OCI-LY1 (cell line): ENCODE data around the gene TIAM1.
"Not testable (repeated sequence)": the region's sequence is repeated elsewhere in the genome, so short reads cannot be mapped to it uniquely, and the experiment has no call there.

ENCODE experiments used
- H2AFZ ChIP-seq: fragments of 200-600 bp; sonication (generic), shearing (Covaris generic); 2 replicates; pipeline ENCODE4 v1.6.0; 2014; ENCODE audit warnings: antibody characterized with exemption, mild to moderate bottlenecking, low read length
- H3F3A ChIP-seq: fragments of 200-600 bp; sonication (generic), shearing (Covaris generic); 2 replicates; pipeline ENCODE4 v1.6.0; 2014; ENCODE audit warnings: mild to moderate bottlenecking, antibody characterized with exemption, low read length, moderate library complexity; ENCODE audit not compliant: insufficient read depth
- H3K27ac ChIP-seq: fragments of 200-600 bp; sonication (generic); 2 replicates; pipeline ENCODE4 v1.5.1; 2014; ENCODE audit warnings: low read length, mixed run types, mild to moderate bottlenecking, low read depth; ENCODE audit not compliant: poor library complexity, severe bottlenecking
- H3K27me3 ChIP-seq: fragments of 200-600 bp; sonication (generic); 2 replicates; pipeline ENCODE4 v1.6.0; 2014; ENCODE audit warnings: antibody characterized with exemption, mild to moderate bottlenecking, low read length, moderate library complexity; ENCODE audit not compliant: insufficient read depth
- H3K36me3 ChIP-seq: fragments of 200-600 bp; sonication (generic); 2 replicates; pipeline ENCODE4 v1.6.1; 2014; ENCODE audit warnings: mild to moderate bottlenecking, antibody characterized with exemption, low read length, moderate library complexity, mixed read lengths; ENCODE audit not compliant: insufficient read depth
- H3K4me1 ChIP-seq: fragments of 200-600 bp; sonication (generic); 2 replicates; pipeline ENCODE4 v1.5.1; 2014; ENCODE audit warnings: mild to moderate bottlenecking, low read length, moderate library complexity; ENCODE audit not compliant: insufficient read depth, severe bottlenecking
- H3K4me2 ChIP-seq: fragments of 200-600 bp; sonication (generic), shearing (Covaris generic); 2 replicates; pipeline ENCODE4 v1.6.1; 2014; ENCODE audit warnings: low read length
- H3K4me3 ChIP-seq: fragments of 200-600 bp; sonication (generic); 2 replicates; pipeline ENCODE4 v1.5.1; 2014; ENCODE audit warnings: low read length, low read depth, mild to moderate bottlenecking, mixed read lengths; ENCODE audit not compliant: poor library complexity, severe bottlenecking
- H3K79me2 ChIP-seq: fragments of 200-600 bp; shearing (Covaris generic); 2 replicates; pipeline ENCODE4 v1.6.1; 2016; ENCODE audit warnings: mixed run types, low read length, mixed read lengths; ENCODE audit not compliant: insufficient read depth
- H3K9ac ChIP-seq: fragments of 200-600 bp; sonication (generic), shearing (Covaris generic); 2 replicates; pipeline ENCODE4 v1.6.1; 2014; ENCODE audit warnings: mild to moderate bottlenecking, low read length, mixed read lengths
- H3K9me2 ChIP-seq: fragments of 200-600 bp; sonication (generic), shearing (Covaris generic); 2 replicates; pipeline ENCODE4 v1.6.1; 2014; ENCODE audit warnings: low read depth, mild to moderate bottlenecking, low read length, mixed read lengths
- H3K9me3 ChIP-seq: fragments of 200-600 bp; shearing (Covaris generic); 2 replicates; pipeline ENCODE4 v1.6.1; 2014; ENCODE audit warnings: low read length, mixed read lengths
- H4K20me1 ChIP-seq: fragments of 200-600 bp; sonication (generic), shearing (Covaris generic); 2 replicates; pipeline ENCODE4 v1.6.0; 2016; ENCODE audit warnings: mild to moderate bottlenecking, low read length; ENCODE audit not compliant: insufficient read depth
- EZH2 ChIP-seq: fragments of 200-600 bp; sonication (generic), shearing (Covaris generic); IDR thresholded peaks from 2 replicates; pipeline ENCODE4 v1.8.0; 2017; ENCODE audit warnings: borderline replicate concordance, mixed run types, mild to moderate bottlenecking, antibody characterized with exemption, low read length, moderate library complexity, mixed read lengths
- TF ChIP-seq, protein P1 (sequence below): fragments of 200-600 bp; sonication (generic), shearing (Covaris generic); IDR thresholded peaks from 2 replicates; pipeline ENCODE4 v1.5.1; 2017; ENCODE audit warnings: mild to moderate bottlenecking, antibody characterized with exemption, low read length, moderate library complexity, mixed read lengths

Gene TIAM1

DNA sequence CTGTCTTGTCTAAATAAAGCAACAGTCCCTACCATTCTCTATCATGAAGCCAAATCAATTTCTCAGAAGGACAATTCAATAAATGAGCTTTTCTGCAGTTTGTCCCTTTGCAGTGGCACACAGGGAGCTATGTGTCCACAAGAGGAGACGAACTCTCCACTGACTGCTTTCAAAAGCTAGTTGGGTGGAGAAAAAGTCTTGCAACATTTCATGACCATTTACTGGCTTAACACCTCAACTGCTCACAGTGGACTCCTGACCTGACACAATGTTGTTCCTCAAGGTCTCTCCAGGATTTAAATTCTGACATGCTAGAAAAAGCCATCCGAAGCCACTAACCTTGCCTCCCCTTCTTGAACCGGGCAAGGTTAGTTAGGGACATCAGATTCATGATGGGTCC lies 111.7 kb downstream of the TIAM1 start:
- no peak overlapping the region for H3K4me3 ChIP-seq
- H3K27me3 ChIP-seq: no peaks in the 10 kb centered on the region
- no peaks in the 10 kb centered on the region for H3K9me2 ChIP-seq
- H2AFZ ChIP-seq: no peak overlapping the region
- no peaks in the 10 kb centered on the region for H3K79me2 ChIP-seq
- no peaks in the 10 kb centered on the region for H3F3A ChIP-seq
- no peak overlapping the region for H3K9ac ChIP-seq
- no peaks in the 10 kb centered on the region for H3K9me3 ChIP-seq
- no peaks in the 10 kb centered on the region for H4K20me1 ChIP-seq
- no peaks in the 10 kb centered on the region for H3K4me1 ChIP-seq
- H3K36me3 ChIP-seq: no peaks in the 10 kb centered on the region
- TF ChIP-seq, protein P1, sequence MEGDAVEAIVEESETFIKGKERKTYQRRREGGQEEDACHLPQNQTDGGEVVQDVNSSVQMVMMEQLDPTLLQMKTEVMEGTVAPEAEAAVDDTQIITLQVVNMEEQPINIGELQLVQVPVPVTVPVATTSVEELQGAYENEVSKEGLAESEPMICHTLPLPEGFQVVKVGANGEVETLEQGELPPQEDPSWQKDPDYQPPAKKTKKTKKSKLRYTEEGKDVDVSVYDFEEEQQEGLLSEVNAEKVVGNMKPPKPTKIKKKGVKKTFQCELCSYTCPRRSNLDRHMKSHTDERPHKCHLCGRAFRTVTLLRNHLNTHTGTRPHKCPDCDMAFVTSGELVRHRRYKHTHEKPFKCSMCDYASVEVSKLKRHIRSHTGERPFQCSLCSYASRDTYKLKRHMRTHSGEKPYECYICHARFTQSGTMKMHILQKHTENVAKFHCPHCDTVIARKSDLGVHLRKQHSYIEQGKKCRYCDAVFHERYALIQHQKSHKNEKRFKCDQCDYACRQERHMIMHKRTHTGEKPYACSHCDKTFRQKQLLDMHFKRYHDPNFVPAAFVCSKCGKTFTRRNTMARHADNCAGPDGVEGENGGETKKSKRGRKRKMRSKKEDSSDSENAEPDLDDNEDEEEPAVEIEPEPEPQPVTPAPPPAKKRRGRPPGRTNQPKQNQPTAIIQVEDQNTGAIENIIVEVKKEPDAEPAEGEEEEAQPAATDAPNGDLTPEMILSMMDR: no peak
- no peak for TF ChIP-seq EZH2
- no peak overlapping the region for H3K27ac ChIP-seq
- H3K4me2 ChIP-seq: no peak overlapping the region

DNA sequence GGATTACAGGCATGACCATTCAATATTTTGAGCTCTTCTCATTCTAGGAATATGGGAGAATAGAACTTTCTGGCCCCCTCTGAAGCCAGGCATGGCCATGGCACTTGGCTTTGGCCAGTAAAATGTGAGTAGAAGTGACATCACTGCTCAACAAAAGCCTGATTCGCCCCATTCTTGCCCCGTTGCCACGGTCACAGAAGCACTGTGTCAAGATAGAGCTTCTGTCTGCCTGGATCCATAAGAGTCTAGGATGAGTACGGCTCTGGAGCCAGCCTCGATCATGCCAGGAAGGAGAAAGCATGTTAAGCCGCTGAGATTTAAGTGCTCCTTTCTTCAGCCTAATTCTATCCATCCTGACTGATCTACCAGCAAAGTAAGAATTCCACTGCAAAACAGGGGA lies 113.1 kb downstream of the TIAM1 start:
- H3K4me2 ChIP-seq: no peak overlapping the region
- H3K36me3 ChIP-seq: no peaks in the 10 kb centered on the region
- H3K4me1 ChIP-seq: no peaks in the 10 kb centered on the region
- no peak overlapping the region for H3K9ac ChIP-seq
- H3K27ac ChIP-seq: no peak overlapping the region
- H3F3A ChIP-seq: no peaks in the 10 kb centered on the region
- H3K4me3 ChIP-seq: no peak overlapping the region
- no peaks in the 10 kb centered on the region for H3K79me2 ChIP-seq
- H3K27me3 ChIP-seq: no peaks in the 10 kb centered on the region
- H3K9me2 ChIP-seq: no peaks in the 10 kb centered on the region
- no peak for TF ChIP-seq EZH2
- TF ChIP-seq, protein P1: no peak
- H4K20me1 ChIP-seq: no peaks in the 10 kb centered on the region
- H2AFZ ChIP-seq: no peak overlapping the region
- H3K9me3 ChIP-seq: no peaks in the 10 kb centered on the region

DNA sequence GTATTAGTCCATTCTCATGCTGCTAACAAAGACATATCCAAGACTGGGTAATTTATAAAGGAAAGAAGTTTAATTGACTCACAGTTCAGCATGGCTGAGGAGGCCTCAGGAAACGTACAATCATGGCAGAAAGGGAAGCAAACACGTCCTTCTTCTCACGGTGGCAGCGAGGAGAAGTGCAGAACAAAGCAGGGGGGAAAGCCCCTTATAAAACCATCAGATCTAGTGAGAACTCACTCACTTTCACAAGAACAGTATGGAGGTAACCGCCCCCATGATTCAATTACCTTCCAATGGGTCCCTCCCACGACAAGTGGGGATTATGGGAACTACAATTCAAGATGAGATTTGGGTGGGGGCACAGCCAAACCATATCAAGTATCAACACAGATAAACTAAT lies 115.3 kb downstream of the TIAM1 start:
- not testable (repeated sequence) for H3K36me3 ChIP-seq, H2AFZ ChIP-seq, H4K20me1 ChIP-seq, H3F3A ChIP-seq, H3K9me3 ChIP-seq, H3K4me2 ChIP-seq, H3K4me1 ChIP-seq, H3K9ac ChIP-seq, H3K27ac ChIP-seq, H3K79me2 ChIP-seq, H3K4me3 ChIP-seq, H3K27me3 ChIP-seq, H3K9me2 ChIP-seq

DNA sequence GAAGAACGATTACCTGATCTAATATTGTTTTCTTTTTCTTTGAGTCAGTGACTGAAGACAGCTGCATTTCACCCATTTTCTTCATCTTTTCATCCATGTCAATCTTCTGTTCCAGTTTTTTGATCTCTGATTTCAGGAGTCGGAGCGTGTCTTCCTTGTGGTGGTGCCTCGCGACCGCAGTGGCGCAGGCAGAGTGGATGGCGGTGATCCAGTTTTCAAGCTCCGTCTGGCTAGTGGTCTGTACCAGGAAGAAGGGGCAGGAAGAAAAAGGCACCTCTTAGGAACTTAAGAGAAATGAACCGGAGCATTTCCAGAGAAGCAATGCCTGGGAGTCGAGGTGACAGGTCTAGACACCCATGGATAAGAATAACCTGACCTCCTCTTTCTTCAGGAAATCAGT lies 118.3 kb downstream of the TIAM1 start:
- H3K27ac ChIP-seq: no peak overlapping the region
- no peak for TF ChIP-seq EZH2
- TF ChIP-seq, protein P1: no peak
- no peak overlapping the region for H3K4me3 ChIP-seq
- no peak overlapping the region for H3K4me2 ChIP-seq
- H3K36me3 ChIP-seq: no peaks in the 10 kb centered on the region
- H3K9ac ChIP-seq: no peak overlapping the region
- H2AFZ ChIP-seq: no peak overlapping the region
- H3K9me2 ChIP-seq: no peaks in the 10 kb centered on the region
- no peaks in the 10 kb centered on the region for H3K9me3 ChIP-seq
- H3K79me2 ChIP-seq: no peaks in the 10 kb centered on the region
- no peaks in the 10 kb centered on the region for H3K27me3 ChIP-seq
- no peaks in the 10 kb centered on the region for H3K4me1 ChIP-seq
- H3F3A ChIP-seq: no peaks in the 10 kb centered on the region
- H4K20me1 ChIP-seq: no peaks in the 10 kb centered on the region
